ENCODE results near the gene MRPS35. TPM values are rescaled to one million over a fixed set of nuclear protein-coding genes. Genes with fewer than 3 reads are reported as not detected.

The MRPS35 gene
- total and polyA plus RNA-seq, 9 donors: 23.3 to 44.4 (median 35.5) TPM

- Histone ChIP-seq H3K4me3 (no peak overlapping the region), H3K9me3 (no peaks in the 10 kb centered on the region), H3K36me3 (no peaks in the 10 kb centered on the region), H3K4me1 (ENCODE audit: insufficient read depth) (peaks cover 4% of the 10 kb centered on the region), H3K27me3 (no peaks in the 10 kb centered on the region), H3K27ac (no peak overlapping the region)
- 13 to 20% (median 18%) methylated on average over 2 of the region's 2 CpGs for WGBS, 3 donors
- DNase-seq: no peak
- no peak for TF ChIP-seq EP300 (IDR thresholded peaks at IDR 0.05)
- TF ChIP-seq CTCF (IDR thresholded peaks at IDR 0.05): no peak
- no peak for TF ChIP-seq POLR2A (IDR thresholded peaks at IDR 0.05)
- intact Hi-C loops (cut with DNase I): no loop called here
Measured at GRCh38 chr12:27787559-27787958, 76.9 kb downstream of the MRPS35 start.

GRCh38 chr12:27790179-27790578, 79.5 kb downstream of the MRPS35 start:
- Histone ChIP-seq H3K9me3 (no peaks in the 10 kb centered on the region), H3K27me3 (no peaks in the 10 kb centered on the region), H3K4me1 (ENCODE audit: insufficient read depth) (no peaks in the 10 kb centered on the region), H3K27ac (no peak overlapping the region), H3K36me3 (no peaks in the 10 kb centered on the region), H3K4me3 (no peak overlapping the region)
- 95 to 99% (median 99%) methylated on average over 2 of the region's 2 CpGs for WGBS, 3 donors
- intact Hi-C loops (cut with DNase I): no loop called here
- no peak for DNase-seq
- no peak for TF ChIP-seq CTCF (IDR thresholded peaks at IDR 0.05)
- no peak for TF ChIP-seq EP300 (IDR thresholded peaks at IDR 0.05)
- TF ChIP-seq POLR2A (IDR thresholded peaks at IDR 0.05): no peak

GRCh38 chr12:27794818-27795584, 84.4 kb downstream of the MRPS35 start:
- no peak overlapping the region for H3K27ac ChIP-seq
- H3K9me3 ChIP-seq: no peaks in the 10 kb centered on the region
- no peak overlapping the region for H3K4me3 ChIP-seq
- intact Hi-C loops (cut with DNase I): no loop called here
- no peaks in the 10 kb centered on the region for H3K36me3 ChIP-seq
- no peak for DNase-seq
- H3K27me3 ChIP-seq: no peaks in the 10 kb centered on the region
- H3K4me1 ChIP-seq (ENCODE audit: insufficient read depth): no peaks in the 10 kb centered on the region
- no peak for TF ChIP-seq EP300 (IDR thresholded peaks at IDR 0.05)
- TF ChIP-seq POLR2A (IDR thresholded peaks at IDR 0.05): no peak
- TF ChIP-seq CTCF (IDR thresholded peaks at IDR 0.05): no peak
- WGBS, 3 donors: 90 to 91% (median 90%) methylated on average over 6 of the region's 6 CpGs

- 84 to 90% (median 85%) methylated on average over 7 of the region's 7 CpGs for WGBS, 3 donors
- intact Hi-C loops (cut with DNase I): no loop called here
- DNase-seq: no peak
- no peak for TF ChIP-seq CTCF (IDR thresholded peaks at IDR 0.05)
- no peak for TF ChIP-seq POLR2A (IDR thresholded peaks at IDR 0.05)
- no peak for TF ChIP-seq EP300 (IDR thresholded peaks at IDR 0.05)
- H3K4me3 ChIP-seq: no peak overlapping the region
- H3K9me3 ChIP-seq: no peaks in the 10 kb centered on the region
- H3K4me1 ChIP-seq (ENCODE audit: insufficient read depth): no peaks in the 10 kb centered on the region
- H3K36me3 ChIP-seq: no peaks in the 10 kb centered on the region
- no peaks in the 10 kb centered on the region for H3K27me3 ChIP-seq
- no peak overlapping the region for H3K27ac ChIP-seq
Measured at GRCh38 chr12:27796128-27796527, 85.5 kb downstream of the MRPS35 start.

Measured in ovary (tissue), 9 donors.